Trophoblast cell (in vitro differentiated cells and primary cell): ENCODE measurements around the gene RASL11B.

Source experiments
- DNase-seq, 2 donors: peaks; one replicate each; pipeline ENCODE4 v3.0.0-alpha.2; 2016
- H2AFZ ChIP-seq: 2 replicates; pipeline ENCODE4 v1.6.1; 2013; ENCODE audit warnings: low read length, moderate library complexity, mild to moderate bottlenecking; ENCODE audit not compliant: insufficient read depth, poor library complexity
- H2AK5ac ChIP-seq: 2 replicates; pipeline ENCODE4 v1.6.1; 2013; ENCODE audit warnings: mild to moderate bottlenecking, low read length
- H2BK120ac ChIP-seq: 2 replicates; pipeline ENCODE4 v1.6.1; 2013; ENCODE audit warnings: low read length, mild to moderate bottlenecking, moderate library complexity; ENCODE audit not compliant: insufficient read depth, poor library complexity
- H2BK12ac ChIP-seq: 2 replicates; pipeline ENCODE4 v1.6.1; 2013; ENCODE audit warnings: mild to moderate bottlenecking, low read length, moderate library complexity
- H2BK5ac ChIP-seq: 2 replicates; pipeline ENCODE4 v1.6.1; 2013; ENCODE audit warnings: low read length, low read depth, moderate library complexity, mild to moderate bottlenecking; ENCODE audit not compliant: poor library complexity
- H3K14ac ChIP-seq: 2 replicates; pipeline ENCODE4 v1.6.1; 2013; ENCODE audit warnings: mild to moderate bottlenecking, low read length
- H3K18ac ChIP-seq: 2 replicates; pipeline ENCODE4 v1.6.1; 2013; ENCODE audit warnings: mild to moderate bottlenecking, low read length
- H3K23ac ChIP-seq: 2 replicates; pipeline ENCODE4 v1.6.1; 2013; ENCODE audit warnings: low read length
- H3K27ac ChIP-seq: 2 replicates; pipeline ENCODE4 v1.5.1; 2013; ENCODE audit warnings: low read depth, mild to moderate bottlenecking, inconsistent platforms, low read length, moderate library complexity
- H3K27me3 ChIP-seq: 2 replicates; pipeline ENCODE4 v1.6.1; 2013; ENCODE audit warnings: inconsistent platforms, mild to moderate bottlenecking, low read length, moderate library complexity; ENCODE audit not compliant: insufficient read depth
- H3K36me3 ChIP-seq, 2 experiments: 1 replicate in 1 of 2; 2 replicates in 1 of 2; pipeline ENCODE4 v1.6.1; 2013; ENCODE audit warnings: low read length in 2 of 2, mild to moderate bottlenecking in 2 of 2, moderate library complexity in 1 of 2; ENCODE audit not compliant: insufficient read depth in 2 of 2, control insufficient read depth in 1 of 2
- H3K4ac ChIP-seq: 2 replicates; pipeline ENCODE4 v1.6.1; 2013; ENCODE audit warnings: low read depth, mild to moderate bottlenecking, low read length, moderate library complexity
- H3K4me1 ChIP-seq, 2 experiments: 1 replicate in 1 of 2; 2 replicates in 1 of 2; pipeline ENCODE4 v1.6.1; 2013; ENCODE audit warnings: low read length in 2 of 2, mild to moderate bottlenecking in 2 of 2, moderate library complexity in 1 of 2; ENCODE audit not compliant: insufficient read depth in 2 of 2, control insufficient read depth in 1 of 2
- H3K4me2 ChIP-seq: 2 replicates; pipeline ENCODE4 v1.6.1; 2013; ENCODE audit warnings: inconsistent platforms, mild to moderate bottlenecking, low read length, moderate library complexity
- H3K4me3 ChIP-seq: 2 replicates; pipeline ENCODE4 v1.5.1; 2013; ENCODE audit warnings: mild to moderate bottlenecking, low read depth, low read length, inconsistent platforms
- H3K79me1 ChIP-seq: one replicate; pipeline ENCODE4 v1.6.1; 2013; ENCODE audit warnings: low read length
- H3K79me2 ChIP-seq: 2 replicates; pipeline ENCODE4 v1.6.1; 2013; ENCODE audit warnings: low read length, mild to moderate bottlenecking; ENCODE audit not compliant: control insufficient read depth, insufficient read depth, poor library complexity
- H3K9ac ChIP-seq: 2 replicates; pipeline ENCODE4 v1.6.1; 2013; ENCODE audit warnings: mild to moderate bottlenecking, low read length
- H3K9me3 ChIP-seq: 2 replicates; pipeline ENCODE4 v1.6.1; 2013; ENCODE audit warnings: low read depth, mild to moderate bottlenecking, control low read depth, inconsistent platforms, low read length; ENCODE audit not compliant: insufficient read depth
- H4K12ac ChIP-seq: 2 replicates; pipeline ENCODE4 v1.6.1; 2013; ENCODE audit warnings: low read depth, mild to moderate bottlenecking, low read length, moderate library complexity
- H4K8ac ChIP-seq: 2 replicates; pipeline ENCODE4 v1.6.1; 2013; ENCODE audit warnings: low read depth, mild to moderate bottlenecking, low read length, moderate library complexity
- H4K91ac ChIP-seq: one replicate; pipeline ENCODE4 v1.6.1; 2013; ENCODE audit warnings: low read depth, mild to moderate bottlenecking, low read length, moderate library complexity
- WGBS: extraction: QIAGEN DNeasy Blood & Tissue Kit; methylation state at CpG from one replicate; pipeline ENCODE4 v1.1.7; 2013; ENCODE audit warnings: missing lambda C conversion rate; ENCODE audit not compliant: insufficient read length, insufficient coverage; ENCODE audit errors: extremely low coverage; 5-methylcytosine and 5-hydroxymethylcytosine counted together

RASL11B gene

DNA sequence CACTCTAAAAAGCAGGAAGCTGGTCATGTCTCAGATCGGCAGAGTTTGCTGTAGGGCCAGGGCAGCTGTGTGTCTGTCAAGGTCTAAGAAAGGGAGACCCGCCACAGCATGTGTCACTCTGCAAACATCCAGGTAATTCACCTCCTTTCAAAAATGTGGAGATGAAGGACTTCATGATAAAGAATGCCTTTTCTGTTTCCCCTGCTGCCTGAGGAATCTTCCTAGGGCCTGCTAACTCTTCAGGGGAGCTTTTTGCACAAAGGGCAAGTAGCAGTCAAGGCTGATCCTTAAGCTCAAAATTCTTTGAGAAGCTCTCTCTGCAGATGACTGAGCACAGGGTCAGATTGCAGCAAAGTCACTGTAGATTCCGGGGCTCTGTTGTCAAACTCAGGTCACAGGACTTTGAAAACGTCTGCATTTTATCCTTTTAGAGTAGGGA is 21.1 kb downstream of the RASL11B start:
- no peak overlapping the region for H3K14ac ChIP-seq
- no peak overlapping the region for H2AFZ ChIP-seq
- no peak overlapping the region for H3K4me3 ChIP-seq
- H3K18ac ChIP-seq = no peak overlapping the region
- H4K8ac ChIP-seq = no peak overlapping the region
- no peaks in the 10 kb centered on the region for H3K9me3 ChIP-seq
- H3K79me1 ChIP-seq = peaks cover 7% of the 10 kb centered on the region
- no peak overlapping the region for H2BK5ac ChIP-seq
- no peaks in the 10 kb centered on the region for H3K79me2 ChIP-seq
- no peaks in the 10 kb centered on the region for H3K36me3 ChIP-seq
- peak overlapping the region; percentile 14 for H3K27ac ChIP-seq
- H3K4ac ChIP-seq = no peak overlapping the region
- DNase-seq = peak; percentile 75 to 86
- no peak overlapping the region for H3K9ac ChIP-seq
- H2BK12ac ChIP-seq = no peak overlapping the region
- H2BK120ac ChIP-seq = no peak overlapping the region
- H3K23ac ChIP-seq = no peak overlapping the region
- no peak overlapping the region for H4K12ac ChIP-seq
- H3K27me3 ChIP-seq = no peaks in the 10 kb centered on the region
- H3K4me2 ChIP-seq = no peak overlapping the region
- WGBS = no CpG with 5 or more reads among the region's 4 CpGs
- H4K91ac ChIP-seq = no peak overlapping the region
- H3K4me1 ChIP-seq = peaks cover 9 to 17% of the 10 kb centered on the region in 2 experiments
- no peak overlapping the region for H2AK5ac ChIP-seq

GRCh38 chr4:52883707-52884669 is 21.9 kb downstream of the RASL11B start:
- Histone ChIP-seq H3K4ac (peak overlapping the region; percentile 12), H3K18ac (no peak overlapping the region), H3K4me3 (no peak overlapping the region), H4K8ac (no peak overlapping the region), H2BK12ac (no peak overlapping the region), H3K79me1 (peaks cover 7% of the 10 kb centered on the region), H3K79me2 (no peaks in the 10 kb centered on the region), H4K12ac (no peak overlapping the region), H3K4me2 (no peak overlapping the region), H2BK5ac (no peak overlapping the region), H3K27me3 (no peaks in the 10 kb centered on the region), H3K27ac (peak overlapping the region; percentile 14), H4K91ac (peak overlapping the region; percentile 2), H3K14ac (peak overlapping the region; percentile 22), H3K9me3 (no peaks in the 10 kb centered on the region), H3K23ac (no peak overlapping the region), H2AK5ac (peak overlapping the region; percentile 1), H3K36me3 (no peaks in the 10 kb centered on the region), H2AFZ (no peak overlapping the region), H3K9ac (peak overlapping the region; percentile 31), H3K4me1 (peaks cover 9 to 17% of the 10 kb centered on the region in 2 experiments), H2BK120ac (no peak overlapping the region)
- peak; percentile 59 to 77 for DNase-seq
- no CpG with 5 or more reads among the region's 4 CpGs for WGBS

DNA sequence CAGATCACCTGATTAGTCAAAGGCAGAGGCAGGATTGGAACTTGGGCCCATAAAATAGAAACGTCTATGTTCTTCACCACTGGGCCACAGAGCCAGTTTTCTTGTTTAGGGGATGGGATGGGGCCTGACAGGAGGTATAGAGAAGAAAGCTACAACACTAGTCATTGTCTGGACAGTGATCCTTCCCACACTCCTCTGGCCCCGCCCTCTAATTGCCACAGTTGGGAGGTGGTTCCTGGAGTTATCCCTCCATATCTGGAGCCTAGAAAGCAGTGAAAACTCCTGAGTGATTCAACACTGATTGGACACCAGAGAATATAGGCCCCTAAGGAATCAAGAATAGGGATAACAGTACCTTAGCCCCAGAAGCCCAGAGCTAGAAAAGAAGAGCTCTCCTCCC is 22.9 kb downstream of the RASL11B start:
- Histone ChIP-seq H3K79me2 (no peaks in the 10 kb centered on the region), H3K4me2 (no peak overlapping the region), H2BK12ac (no peak overlapping the region), H3K4me1 (peaks cover 9 to 17% of the 10 kb centered on the region in 2 experiments), H4K12ac (no peak overlapping the region), H3K36me3 (no peaks in the 10 kb centered on the region), H3K9ac (no peak overlapping the region), H3K27me3 (no peaks in the 10 kb centered on the region), H3K23ac (no peak overlapping the region), H3K27ac (no peak overlapping the region), H2AFZ (no peak overlapping the region), H4K8ac (no peak overlapping the region), H3K18ac (no peak overlapping the region), H3K14ac (no peak overlapping the region), H2BK5ac (no peak overlapping the region), H4K91ac (no peak overlapping the region), H2BK120ac (no peak overlapping the region), H3K79me1 (peaks cover 7% of the 10 kb centered on the region), H2AK5ac (no peak overlapping the region), H3K4me3 (no peak overlapping the region), H3K4ac (no peak overlapping the region), H3K9me3 (no peaks in the 10 kb centered on the region)
- peak in 1 of 2 donors; percentile 17 for DNase-seq
- no CpG with 5 or more reads among the region's 2 CpGs for WGBS

GRCh38 chr4:52889354-52889753 is 27.2 kb downstream of the RASL11B start:
- peaks cover 2% of the 10 kb centered on the region for H3K79me1 ChIP-seq
- H3K18ac ChIP-seq = no peak overlapping the region
- H2BK5ac ChIP-seq = no peak overlapping the region
- H3K9ac ChIP-seq = no peak overlapping the region
- no peak overlapping the region for H3K4me2 ChIP-seq
- H2AFZ ChIP-seq = no peak overlapping the region
- H3K14ac ChIP-seq = no peak overlapping the region
- DNase-seq = no peak
- H2BK120ac ChIP-seq = no peak overlapping the region
- H4K8ac ChIP-seq = no peak overlapping the region
- no peak overlapping the region for H3K27ac ChIP-seq
- no peak overlapping the region for H2AK5ac ChIP-seq
- no peak overlapping the region for H4K91ac ChIP-seq
- H3K4me3 ChIP-seq = no peak overlapping the region
- H2BK12ac ChIP-seq = no peak overlapping the region
- H3K4me1 ChIP-seq = peaks cover 3 to 4% of the 10 kb centered on the region in 2 experiments
- no CpG with 5 or more reads among the region's 2 CpGs for WGBS
- no peak overlapping the region for H3K4ac ChIP-seq
- H3K79me2 ChIP-seq = no peaks in the 10 kb centered on the region
- H3K23ac ChIP-seq = no peak overlapping the region
- H4K12ac ChIP-seq = no peak overlapping the region
- no peaks in the 10 kb centered on the region for H3K36me3 ChIP-seq
- no peaks in the 10 kb centered on the region for H3K9me3 ChIP-seq
- H3K27me3 ChIP-seq = no peaks in the 10 kb centered on the region
